Measurements from ENCODE around the gene IFI27L1. TPM values are rescaled to one million over a fixed set of nuclear protein-coding genes. Genes with fewer than 3 reads are reported as not detected.
"Not testable (repeated sequence)": the region's sequence is repeated elsewhere in the genome, so short reads cannot be mapped to it uniquely, and the experiment has no call there.

IFI27L1 gene
- total RNA-seq, 6 donors from 2014 or later, result 8.0 to 19.8 (median 15.2) TPM

DNA sequence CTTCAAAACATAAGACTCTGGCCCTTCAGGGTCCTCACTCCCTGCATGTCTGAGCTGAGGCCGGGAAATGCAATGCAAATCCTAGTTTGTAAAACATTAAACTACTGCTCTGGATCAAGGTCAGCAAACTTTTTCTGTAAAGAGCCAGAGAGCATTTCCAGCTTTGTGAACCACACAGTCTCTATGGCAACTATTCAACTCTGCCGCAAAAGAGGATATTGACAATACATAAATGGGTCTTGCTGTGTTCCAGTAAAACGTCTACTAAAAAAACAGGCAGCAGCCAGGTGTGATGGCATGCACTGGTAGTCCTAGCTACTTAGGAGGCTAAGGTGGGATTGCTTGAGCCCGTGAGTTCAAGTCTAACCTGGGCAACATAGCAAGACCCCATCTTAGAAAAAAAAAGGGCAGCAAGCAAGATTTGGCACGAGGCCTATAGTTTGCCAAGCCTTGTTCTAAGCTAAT, 22.4 kb upstream of the IFI27L1 start:
- 76 to 78% methylated on average over 5 of the region's 5 CpGs for WGBS, 2 donors
- ATAC-seq (ENCODE audit: low FRiP score in 2 of 2) (no peak), DNase-seq (no peak)
- no peaks in the 10 kb centered on the region for H3K9me3 ChIP-seq
- H3K4me1 ChIP-seq, result peaks cover 5 to 14% (median 8%) of the 10 kb centered on the region in 4 donors
- H3K4me3 ChIP-seq, result no peak overlapping the region
- H3K27ac ChIP-seq, result no peak overlapping the region
- H3K27me3 ChIP-seq, result no peaks in the 10 kb centered on the region
- TF ChIP-seq POLR2AphosphoS5 (IDR thresholded peaks at IDR 0.05) (no peak), POLR2A (IDR thresholded peaks at IDR 0.05) (no peak), EP300 (IDR thresholded peaks at IDR 0.05) (no peak)
- TF ChIP-seq, protein P1, sequence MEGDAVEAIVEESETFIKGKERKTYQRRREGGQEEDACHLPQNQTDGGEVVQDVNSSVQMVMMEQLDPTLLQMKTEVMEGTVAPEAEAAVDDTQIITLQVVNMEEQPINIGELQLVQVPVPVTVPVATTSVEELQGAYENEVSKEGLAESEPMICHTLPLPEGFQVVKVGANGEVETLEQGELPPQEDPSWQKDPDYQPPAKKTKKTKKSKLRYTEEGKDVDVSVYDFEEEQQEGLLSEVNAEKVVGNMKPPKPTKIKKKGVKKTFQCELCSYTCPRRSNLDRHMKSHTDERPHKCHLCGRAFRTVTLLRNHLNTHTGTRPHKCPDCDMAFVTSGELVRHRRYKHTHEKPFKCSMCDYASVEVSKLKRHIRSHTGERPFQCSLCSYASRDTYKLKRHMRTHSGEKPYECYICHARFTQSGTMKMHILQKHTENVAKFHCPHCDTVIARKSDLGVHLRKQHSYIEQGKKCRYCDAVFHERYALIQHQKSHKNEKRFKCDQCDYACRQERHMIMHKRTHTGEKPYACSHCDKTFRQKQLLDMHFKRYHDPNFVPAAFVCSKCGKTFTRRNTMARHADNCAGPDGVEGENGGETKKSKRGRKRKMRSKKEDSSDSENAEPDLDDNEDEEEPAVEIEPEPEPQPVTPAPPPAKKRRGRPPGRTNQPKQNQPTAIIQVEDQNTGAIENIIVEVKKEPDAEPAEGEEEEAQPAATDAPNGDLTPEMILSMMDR (IDR thresholded peaks at IDR 0.05), result no peak
- H3K36me3 ChIP-seq, result peaks cover 45 to 94% (median 80%) of the 10 kb centered on the region in 4 donors

DNA sequence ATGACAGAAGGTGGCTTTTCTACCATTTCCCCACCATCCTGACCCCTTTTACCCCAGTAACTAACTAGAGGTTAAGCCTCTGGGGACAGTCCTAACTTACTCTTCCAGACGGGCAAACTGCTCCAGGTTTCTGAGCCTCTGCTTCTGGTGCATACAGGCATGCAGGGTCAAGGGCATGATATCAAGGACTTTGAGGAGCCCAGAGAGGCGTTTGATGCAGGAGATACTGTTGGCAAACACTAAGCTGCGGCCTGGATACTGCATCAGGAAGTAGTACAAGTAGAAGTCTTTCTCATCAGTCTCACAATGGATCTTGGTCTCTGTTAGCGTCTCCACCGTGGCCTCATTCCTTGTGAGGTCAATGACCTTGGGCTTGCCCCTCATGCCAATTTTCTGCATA, 21.1 kb upstream of the IFI27L1 start:
- 72 to 81% methylated on average over 5 of the region's 5 CpGs for WGBS, 2 donors
- Histone ChIP-seq H3K4me1 (peaks cover 5 to 17% (median 8%) of the 10 kb centered on the region in 4 donors), H3K36me3 (peaks cover 40 to 84% (median 67%) of the 10 kb centered on the region in 4 donors), H3K27me3 (no peaks in the 10 kb centered on the region), H3K9me3 (no peaks in the 10 kb centered on the region), H3K27ac (no peak overlapping the region), H3K4me3 (no peak overlapping the region)
- TF ChIP-seq POLR2AphosphoS5 (IDR thresholded peaks at IDR 0.05) (no peak), EP300 (IDR thresholded peaks at IDR 0.05) (no peak), POLR2A (IDR thresholded peaks at IDR 0.05) (no peak)
- TF ChIP-seq, protein P1 (IDR thresholded peaks at IDR 0.05), result no peak
- ATAC-seq (ENCODE audit: low FRiP score in 2 of 2), result no peak
- DNase-seq, result no peak

DNA sequence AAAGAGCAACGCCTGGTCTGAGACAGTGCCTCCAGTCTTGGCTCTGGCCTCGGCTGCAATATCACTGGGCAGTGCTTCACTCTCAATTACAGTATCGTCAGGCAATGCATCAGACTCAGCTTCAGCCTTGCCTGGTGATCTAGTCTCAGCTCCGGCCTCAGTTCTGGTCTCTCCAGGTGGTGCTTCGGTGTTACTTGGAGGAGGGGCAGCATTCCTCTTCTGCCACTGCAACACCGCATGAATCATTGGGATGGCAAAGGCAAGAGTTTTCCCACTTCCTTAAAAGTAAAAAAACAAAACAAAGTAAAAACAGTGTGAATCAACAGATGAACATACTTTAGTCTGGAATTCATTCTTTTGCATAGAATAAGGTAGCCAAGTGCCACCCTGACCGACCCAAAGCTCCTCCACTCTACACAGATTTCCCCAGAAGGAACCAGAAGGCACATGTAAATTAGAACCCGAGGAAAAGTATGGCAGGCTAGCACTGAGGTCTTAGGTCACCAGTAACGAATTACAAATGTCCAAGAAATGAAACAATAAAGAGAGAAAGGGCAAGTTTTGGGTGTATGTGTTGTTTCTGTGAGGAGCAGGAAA, 18.7 kb upstream of the IFI27L1 start:
- TF ChIP-seq POLR2AphosphoS5 (IDR thresholded peaks at IDR 0.05), result no peak
- no peak for TF ChIP-seq POLR2A (IDR thresholded peaks at IDR 0.05)
- TF ChIP-seq EP300 (IDR thresholded peaks at IDR 0.05), result no peak
- TF ChIP-seq, protein P1 (IDR thresholded peaks at IDR 0.05), result no peak
- Histone ChIP-seq H3K4me3 (no peak overlapping the region), H3K4me1 (peaks cover 19 to 36% (median 28%) of the 10 kb centered on the region in 4 donors), H3K9me3 (no peaks in the 10 kb centered on the region), H3K27ac (no peak overlapping the region), H3K36me3 (peaks cover 25 to 60% (median 44%) of the 10 kb centered on the region in 4 donors), H3K27me3 (no peaks in the 10 kb centered on the region)
- ATAC-seq (ENCODE audit: low FRiP score in 2 of 2) (no peak), DNase-seq (no peak)
- WGBS, 2 donors, result 75 to 81% methylated on average over 7 to 9 of the region's 9 CpGs

DNA sequence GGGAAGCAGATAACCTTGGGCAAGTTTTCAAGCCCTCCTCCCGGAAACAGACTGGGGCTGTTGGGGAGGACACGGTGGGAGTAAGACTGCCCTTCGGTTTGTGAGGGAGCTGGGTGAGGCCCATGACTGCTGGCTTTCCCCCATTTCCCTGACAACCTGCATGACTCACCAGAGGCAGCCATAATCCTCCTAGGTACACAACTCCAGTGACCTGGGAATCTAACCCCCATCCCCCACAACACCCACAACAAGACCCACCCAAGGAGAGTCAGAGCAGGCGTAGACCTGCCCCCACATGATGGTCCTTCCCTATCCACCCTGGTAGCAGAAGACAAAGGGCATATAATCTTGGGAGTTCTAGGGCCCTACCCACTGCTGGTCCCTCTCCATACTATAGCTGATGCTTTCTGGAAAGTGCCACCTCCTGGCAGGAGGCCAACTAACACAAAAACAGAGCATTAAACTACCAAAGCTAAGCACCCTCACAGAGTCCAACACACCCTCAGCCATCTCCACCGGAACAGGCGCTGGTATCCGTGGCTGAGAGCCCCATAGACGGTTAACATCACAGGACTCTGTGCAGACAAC, 14.9 kb upstream of the IFI27L1 start:
- Histone ChIP-seq H3K27ac (no peak overlapping the region), H3K27me3 (no peaks in the 10 kb centered on the region), H3K4me1 (peaks cover 19 to 30% (median 24%) of the 10 kb centered on the region in 4 donors), H3K9me3 (no peaks in the 10 kb centered on the region), H3K4me3 (no peak overlapping the region), H3K36me3 (peaks cover 5 to 24% (median 11%) of the 10 kb centered on the region in 4 donors)
- 73 to 81% methylated on average over 8 of the region's 8 CpGs for WGBS, 2 donors
- TF ChIP-seq POLR2AphosphoS5 (IDR thresholded peaks at IDR 0.05), result no peak
- TF ChIP-seq, protein P1 (IDR thresholded peaks at IDR 0.05), result no peak
- no peak for TF ChIP-seq POLR2A (IDR thresholded peaks at IDR 0.05)
- TF ChIP-seq EP300 (IDR thresholded peaks at IDR 0.05), result no peak
- ATAC-seq (ENCODE audit: low FRiP score in 2 of 2), result no peak
- DNase-seq, result peak in 1 of 2 donors; percentile 32

- not testable (repeated sequence) for H3K36me3 ChIP-seq; H3K4me3 ChIP-seq; H3K27ac ChIP-seq; H3K9me3 ChIP-seq; ATAC-seq (ENCODE audit: low FRiP score in 2 of 2); DNase-seq; H3K27me3 ChIP-seq
- 94 to 97% methylated on average over 3 of the region's 3 CpGs for WGBS, 2 donors
- peaks cover 4 to 19% (median 11%) of the 10 kb centered on the region in 4 donors for H3K4me1 ChIP-seq
These were observed 9.0 kb upstream of the IFI27L1 start for GRCh38 chr14:94072076-94072475.

All from upper lobe of left lung (tissue), 6 donors.